KG1 (cell line): ENCODE measurements around the gene ATP2C2.
"Not testable (repeated sequence)": the region's sequence is repeated elsewhere in the genome, so short reads cannot be mapped to it uniquely, and the experiment has no call there.

Source experiments
- DNase-seq: peaks from one replicate; lab custom pipeline; 2025; lab: John Stamatoyannopoulos, UW

Gene ATP2C2

DNA sequence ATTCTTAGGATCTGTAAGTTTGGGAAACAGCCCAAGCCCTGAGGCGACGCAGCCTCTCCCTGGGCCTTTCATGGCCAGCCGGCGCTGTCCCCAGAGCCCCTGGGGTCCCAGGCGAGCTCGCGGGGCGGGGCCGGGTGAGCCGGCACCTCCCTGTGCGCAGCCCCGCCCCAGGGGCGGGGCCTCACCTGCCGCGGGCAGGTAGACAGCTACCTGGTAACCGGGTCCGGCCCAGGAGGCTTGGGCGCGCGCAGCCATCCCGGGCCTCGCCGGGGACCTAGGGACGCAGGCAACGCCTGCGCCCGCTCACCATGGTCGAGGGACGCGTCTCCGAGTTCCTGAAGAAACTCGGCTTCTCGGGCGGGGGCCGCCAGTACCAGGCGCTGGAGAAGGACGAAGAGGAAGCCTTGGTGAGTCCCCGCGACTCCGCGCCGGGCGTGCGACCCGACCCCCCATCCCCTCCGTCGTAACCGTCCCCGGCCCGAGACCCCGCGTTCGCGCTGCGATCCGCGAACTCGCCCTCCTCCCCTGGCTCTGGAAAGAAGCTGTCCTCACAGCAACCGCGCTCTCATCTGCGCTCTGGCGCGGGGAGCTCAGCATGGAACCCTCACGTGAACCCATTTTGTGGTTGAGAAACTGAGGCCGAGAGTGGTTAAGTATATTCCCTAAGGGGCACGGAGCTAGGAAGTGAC is at the start of gene ATP2C2:
Gene ATP2C2 (plus strand): TSS at position 231 of the 689 bp plus-strand sequence. CDS start 78 bp downstream, at position 309.
- no peak for DNase-seq

GRCh38 chr16:84319146-84319760 is 49.1 kb upstream of the ATP2C2 start:
- no peak for DNase-seq

- no peak for DNase-seq
Observed at GRCh38 chr16:84320511-84320910, 47.8 kb upstream of the ATP2C2 start.

DNA sequence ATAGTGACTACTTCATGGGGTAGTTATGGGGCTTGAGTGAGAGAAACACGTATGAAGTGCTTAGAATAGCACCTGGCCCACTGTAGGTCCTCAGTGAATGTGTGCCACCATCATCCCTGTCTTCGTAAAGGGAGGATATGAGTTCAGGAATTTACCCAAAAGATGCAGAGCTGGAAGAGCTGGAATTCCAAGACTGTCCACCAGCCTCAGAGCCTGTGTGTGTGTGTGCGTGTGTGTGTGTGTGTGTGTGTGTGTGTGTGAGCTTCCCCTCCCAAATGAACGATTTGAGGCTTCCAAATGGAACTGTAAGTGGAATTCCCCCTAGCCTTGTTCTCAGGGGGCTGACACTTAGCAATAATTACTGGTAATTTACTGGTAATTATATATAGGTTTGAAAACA is 46.4 kb upstream of the ATP2C2 start:
- no peak for DNase-seq

- no peak for DNase-seq
Observed at GRCh38 chr16:84322749-84323148, 45.6 kb upstream of the ATP2C2 start.

GRCh38 chr16:84323606-84324005 is 44.7 kb upstream of the ATP2C2 start:
- no peak for DNase-seq

GRCh38 chr16:84324434-84325262 is 43.7 kb upstream of the ATP2C2 start:
- DNase-seq, result no peak

GRCh38 chr16:84326545-84326944 is 41.8 kb upstream of the ATP2C2 start:
- no peak for DNase-seq

- DNase-seq, result no peak
Observed at GRCh38 chr16:84327926-84328505, 40.3 kb upstream of the ATP2C2 start.

DNA sequence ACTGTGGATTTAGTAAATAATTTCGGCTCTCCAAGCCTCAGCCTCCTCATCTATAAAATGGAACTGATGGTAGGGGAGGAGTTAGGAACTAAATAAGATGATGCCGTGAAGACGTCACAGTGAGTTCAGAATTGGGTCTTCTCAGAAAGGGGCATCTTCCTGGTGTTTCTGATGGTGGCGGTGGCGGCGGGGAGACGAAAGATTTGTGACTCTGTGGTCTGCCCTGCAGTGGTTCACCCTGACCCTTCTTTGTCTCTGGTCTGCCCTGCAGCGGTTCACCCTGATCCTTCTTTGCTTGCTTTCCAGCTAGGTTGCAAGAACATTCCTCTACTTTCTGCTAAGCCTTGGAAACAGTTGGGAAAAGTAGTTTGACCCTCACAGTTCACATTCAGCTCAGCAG is 39.3 kb upstream of the ATP2C2 start:
- no peak for DNase-seq

GRCh38 chr16:84329843-84330684 is 38.3 kb upstream of the ATP2C2 start:
- DNase-seq, result no peak

DNA sequence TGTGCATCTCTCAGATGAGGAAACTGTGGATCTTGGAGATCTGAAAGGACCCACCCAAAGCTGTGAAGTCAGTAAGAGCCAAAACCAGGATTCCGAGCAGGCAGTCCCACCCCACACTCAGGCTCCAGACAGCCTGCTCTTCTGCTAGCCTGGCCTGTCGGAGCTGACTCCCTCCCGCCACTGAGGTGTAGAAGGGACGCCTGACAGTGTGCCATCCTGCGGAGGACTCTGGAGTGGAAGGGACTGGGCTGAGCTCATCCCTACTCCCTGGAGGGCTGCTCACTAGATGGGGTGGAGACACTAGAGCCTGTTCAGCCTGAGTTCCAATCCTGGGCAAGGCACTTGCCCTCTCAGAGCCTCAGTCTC is 37.7 kb upstream of the ATP2C2 start:
- no peak for DNase-seq

DNA sequence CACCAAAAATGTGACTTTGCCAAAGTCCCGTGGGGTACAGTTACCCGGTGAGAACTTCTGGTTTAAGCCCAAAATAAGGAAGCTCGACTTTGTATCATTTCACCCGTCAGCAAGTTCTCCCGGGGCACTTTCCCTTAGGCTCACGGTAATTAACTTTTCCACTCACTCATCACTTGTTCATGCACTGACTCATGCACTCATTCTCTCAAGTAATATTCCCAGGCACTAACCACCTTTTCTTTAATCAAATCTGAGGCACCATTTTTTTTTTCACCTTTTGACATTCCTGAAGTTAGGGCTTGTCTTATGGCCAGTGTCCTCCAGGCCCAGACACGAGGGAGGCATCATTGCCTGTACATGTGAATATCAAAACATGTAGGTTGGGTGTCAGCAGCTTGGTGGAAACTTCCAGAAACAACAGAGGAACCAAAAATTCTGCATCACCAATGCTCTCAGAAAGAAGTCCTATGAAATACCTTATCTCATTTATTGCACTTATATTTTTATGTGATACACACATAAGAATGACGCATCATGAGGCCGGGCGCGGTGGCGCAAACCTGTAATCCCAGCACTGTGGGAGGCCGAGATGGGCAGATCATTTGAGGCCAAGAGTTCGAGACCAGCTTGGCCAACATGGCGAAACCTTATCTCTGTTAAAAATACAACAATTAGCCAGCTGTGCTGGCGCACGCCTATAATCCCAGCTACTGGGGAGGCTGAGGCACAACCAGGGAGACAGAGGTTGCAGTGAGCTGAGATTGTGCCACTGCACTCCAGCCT is 36.1 kb upstream of the ATP2C2 start:
- no peak for DNase-seq

- no peak for DNase-seq
Observed at GRCh38 chr16:84332975-84333684, 35.2 kb upstream of the ATP2C2 start.

- no peak for DNase-seq
Observed at GRCh38 chr16:84334058-84334457, 34.3 kb upstream of the ATP2C2 start.

DNA sequence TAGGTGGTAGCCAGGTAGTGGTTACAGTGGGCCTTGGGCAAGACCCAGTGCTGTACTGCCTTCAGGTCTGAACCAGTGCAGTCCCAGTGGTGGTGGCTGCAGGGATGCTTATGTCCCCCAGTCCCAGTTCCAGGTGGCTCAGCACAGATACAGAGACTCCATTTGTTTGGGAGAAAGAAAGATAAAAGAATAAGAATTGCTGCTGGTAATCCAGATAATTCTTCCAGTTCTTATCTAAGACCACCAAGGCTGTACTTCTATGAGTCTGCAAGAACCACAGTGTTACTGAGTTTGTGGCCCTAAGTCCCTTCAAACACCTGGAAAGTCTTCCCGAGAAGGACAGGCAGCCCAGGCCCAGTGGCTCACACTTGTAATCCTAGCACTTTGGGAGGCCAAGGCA is 33.9 kb upstream of the ATP2C2 start:
- DNase-seq, result no peak

GRCh38 chr16:84337236-84337635 is 31.1 kb upstream of the ATP2C2 start:
- not testable (repeated sequence) for DNase-seq

DNA sequence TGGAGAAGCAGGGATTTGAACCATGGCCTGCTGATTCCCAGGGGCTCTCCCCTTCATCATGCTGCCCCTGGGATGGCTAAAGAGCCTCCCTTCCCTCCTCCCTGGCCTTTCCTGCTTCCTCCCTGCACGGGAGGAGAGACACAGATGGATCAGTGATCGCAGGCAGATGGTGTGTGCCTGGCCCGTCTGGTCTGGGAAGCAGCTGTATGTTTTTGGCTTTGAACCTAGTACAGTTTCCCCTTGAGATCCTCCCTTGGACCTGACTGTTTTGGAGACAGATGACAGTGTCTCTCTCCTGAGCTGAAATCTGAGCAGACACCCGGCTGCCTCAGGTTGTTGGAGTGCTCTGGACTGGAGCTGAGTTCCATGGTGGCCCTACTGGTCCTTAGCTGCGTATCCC is 29.0 kb upstream of the ATP2C2 start:
- DNase-seq, result no peak

- no peak for DNase-seq
Observed at GRCh38 chr16:84339766-84340165, 28.6 kb upstream of the ATP2C2 start.

DNA sequence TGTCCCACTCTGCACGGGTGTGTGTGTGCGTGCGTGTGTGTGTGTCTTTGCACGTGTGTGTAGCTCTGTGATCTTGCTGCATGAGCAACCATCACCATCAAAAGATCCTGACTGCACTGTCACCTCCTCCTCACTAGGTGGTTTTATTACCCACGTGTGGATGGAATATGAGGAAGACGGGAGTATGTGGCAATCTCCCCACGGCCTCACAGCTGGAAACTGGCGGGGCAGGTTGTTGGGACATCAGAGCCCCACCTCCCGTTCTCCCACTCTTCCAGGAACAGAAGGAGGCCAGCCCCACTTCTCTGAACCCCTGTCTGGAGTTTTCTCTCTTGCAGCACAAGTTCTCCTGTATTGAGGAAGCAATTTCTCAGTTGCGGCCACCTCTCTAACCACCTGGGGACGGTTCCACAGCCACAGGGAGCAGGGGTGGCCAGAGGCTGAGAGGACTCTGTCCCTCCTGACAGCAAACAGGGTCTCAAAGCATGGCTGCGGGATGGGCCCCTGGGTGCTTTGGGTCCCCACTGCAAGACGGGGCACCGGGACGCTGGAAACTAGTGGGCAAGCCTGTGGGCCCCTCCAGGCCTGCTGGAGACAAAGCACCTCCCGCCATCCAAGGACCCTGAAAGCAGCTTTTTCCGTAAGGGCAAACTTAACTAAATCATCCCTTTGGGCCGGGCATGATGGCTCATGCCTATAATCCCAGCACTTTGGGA is 27.9 kb upstream of the ATP2C2 start:
- no peak for DNase-seq
